ENCODE results near the gene DGKE. TPM values are rescaled to one million over a fixed set of nuclear protein-coding genes. Genes with fewer than 3 reads are reported as not detected.

DGKE gene
- polyA plus RNA-seq, 1 donor from 2014 or later: 16.6 TPM

- Histone ChIP-seq H4K20me1 (ENCODE audit: insufficient read depth) (no peaks in the 10 kb centered on the region), H3F3A (ENCODE audit: insufficient read depth, low read length, poor library complexity, severe bottlenecking) (no peaks in the 10 kb centered on the region), H3K9me3 (ENCODE audit: low read length) (no peaks in the 10 kb centered on the region), H3K4me3 (ENCODE audit: low read length) (no peak overlapping the region), H2AFZ (ENCODE audit: low read depth, low read length) (no peak overlapping the region), H3K27me3 (ENCODE audit: insufficient read depth, low read depth, low read length) (no peaks in the 10 kb centered on the region), H3K36me3 (ENCODE audit: insufficient read depth, low read length) (no peaks in the 10 kb centered on the region), H3K27ac (ENCODE audit: low read length) (no peak overlapping the region), H3K79me2 (replicated peaks; ENCODE audit: insufficient read depth, low read length) (no peaks in the 10 kb centered on the region), H3K9ac (ENCODE audit: low read length) (no peak overlapping the region), H3K9me2 (ENCODE audit: insufficient read depth, low read length) (no peaks in the 10 kb centered on the region), H3K4me2 (ENCODE audit: low read length) (no peak overlapping the region)
- TF ChIP-seq EZH2 (IDR thresholded peaks at IDR 0.05; ENCODE audit: borderline replicate concordance, insufficient read depth, low read length, poor library complexity, severe bottlenecking): no peak
- TF ChIP-seq, protein P1, sequence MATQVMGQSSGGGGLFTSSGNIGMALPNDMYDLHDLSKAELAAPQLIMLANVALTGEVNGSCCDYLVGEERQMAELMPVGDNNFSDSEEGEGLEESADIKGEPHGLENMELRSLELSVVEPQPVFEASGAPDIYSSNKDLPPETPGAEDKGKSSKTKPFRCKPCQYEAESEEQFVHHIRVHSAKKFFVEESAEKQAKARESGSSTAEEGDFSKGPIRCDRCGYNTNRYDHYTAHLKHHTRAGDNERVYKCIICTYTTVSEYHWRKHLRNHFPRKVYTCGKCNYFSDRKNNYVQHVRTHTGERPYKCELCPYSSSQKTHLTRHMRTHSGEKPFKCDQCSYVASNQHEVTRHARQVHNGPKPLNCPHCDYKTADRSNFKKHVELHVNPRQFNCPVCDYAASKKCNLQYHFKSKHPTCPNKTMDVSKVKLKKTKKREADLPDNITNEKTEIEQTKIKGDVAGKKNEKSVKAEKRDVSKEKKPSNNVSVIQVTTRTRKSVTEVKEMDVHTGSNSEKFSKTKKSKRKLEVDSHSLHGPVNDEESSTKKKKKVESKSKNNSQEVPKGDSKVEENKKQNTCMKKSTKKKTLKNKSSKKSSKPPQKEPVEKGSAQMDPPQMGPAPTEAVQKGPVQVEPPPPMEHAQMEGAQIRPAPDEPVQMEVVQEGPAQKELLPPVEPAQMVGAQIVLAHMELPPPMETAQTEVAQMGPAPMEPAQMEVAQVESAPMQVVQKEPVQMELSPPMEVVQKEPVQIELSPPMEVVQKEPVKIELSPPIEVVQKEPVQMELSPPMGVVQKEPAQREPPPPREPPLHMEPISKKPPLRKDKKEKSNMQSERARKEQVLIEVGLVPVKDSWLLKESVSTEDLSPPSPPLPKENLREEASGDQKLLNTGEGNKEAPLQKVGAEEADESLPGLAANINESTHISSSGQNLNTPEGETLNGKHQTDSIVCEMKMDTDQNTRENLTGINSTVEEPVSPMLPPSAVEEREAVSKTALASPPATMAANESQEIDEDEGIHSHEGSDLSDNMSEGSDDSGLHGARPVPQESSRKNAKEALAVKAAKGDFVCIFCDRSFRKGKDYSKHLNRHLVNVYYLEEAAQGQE (IDR thresholded peaks at IDR 0.05; ENCODE audit: borderline replicate concordance): no peak
- TF ChIP-seq, protein P2, sequence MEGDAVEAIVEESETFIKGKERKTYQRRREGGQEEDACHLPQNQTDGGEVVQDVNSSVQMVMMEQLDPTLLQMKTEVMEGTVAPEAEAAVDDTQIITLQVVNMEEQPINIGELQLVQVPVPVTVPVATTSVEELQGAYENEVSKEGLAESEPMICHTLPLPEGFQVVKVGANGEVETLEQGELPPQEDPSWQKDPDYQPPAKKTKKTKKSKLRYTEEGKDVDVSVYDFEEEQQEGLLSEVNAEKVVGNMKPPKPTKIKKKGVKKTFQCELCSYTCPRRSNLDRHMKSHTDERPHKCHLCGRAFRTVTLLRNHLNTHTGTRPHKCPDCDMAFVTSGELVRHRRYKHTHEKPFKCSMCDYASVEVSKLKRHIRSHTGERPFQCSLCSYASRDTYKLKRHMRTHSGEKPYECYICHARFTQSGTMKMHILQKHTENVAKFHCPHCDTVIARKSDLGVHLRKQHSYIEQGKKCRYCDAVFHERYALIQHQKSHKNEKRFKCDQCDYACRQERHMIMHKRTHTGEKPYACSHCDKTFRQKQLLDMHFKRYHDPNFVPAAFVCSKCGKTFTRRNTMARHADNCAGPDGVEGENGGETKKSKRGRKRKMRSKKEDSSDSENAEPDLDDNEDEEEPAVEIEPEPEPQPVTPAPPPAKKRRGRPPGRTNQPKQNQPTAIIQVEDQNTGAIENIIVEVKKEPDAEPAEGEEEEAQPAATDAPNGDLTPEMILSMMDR (IDR thresholded peaks at IDR 0.05; ENCODE audit: poor library complexity, severe bottlenecking): no peak
Observed at GRCh38 chr17:56902348-56902747, 68.4 kb downstream of the DGKE start.

DNA sequence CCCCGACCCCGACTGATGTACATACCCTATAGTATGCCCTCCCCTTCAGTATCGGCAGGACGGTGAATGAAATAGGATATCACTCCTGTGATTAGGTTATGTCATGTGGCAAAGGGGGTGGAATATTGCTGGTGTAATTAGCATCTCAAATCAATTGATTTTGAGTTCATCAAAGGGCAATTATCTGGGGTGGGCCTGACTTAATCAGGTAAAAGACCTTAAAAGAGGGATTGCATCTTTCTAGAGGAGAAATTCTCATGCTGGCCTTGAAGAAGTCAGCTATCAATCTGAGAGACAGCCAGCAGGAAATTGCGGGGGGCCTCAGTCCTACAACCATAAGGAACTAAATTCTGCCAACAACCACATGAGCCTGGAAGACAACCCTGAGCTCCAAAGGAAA is 69.6 kb downstream of the DGKE start:
- no peaks in the 10 kb centered on the region for H3K9me2 ChIP-seq (ENCODE audit: insufficient read depth, low read length)
- no peak for TF ChIP-seq RAD21 (conservative IDR thresholded peaks at IDR 0.05)
- TF ChIP-seq POLR2AphosphoS5 (IDR thresholded peaks at IDR 0.05): no peak
- TF ChIP-seq, protein P2 (IDR thresholded peaks at IDR 0.05; ENCODE audit: poor library complexity, severe bottlenecking): no peak
- TF ChIP-seq, protein P1 (IDR thresholded peaks at IDR 0.05; ENCODE audit: borderline replicate concordance): no peak
- no peak for TF ChIP-seq EZH2 (IDR thresholded peaks at IDR 0.05; ENCODE audit: borderline replicate concordance, insufficient read depth, low read length, poor library complexity, severe bottlenecking)
- no peak for TF ChIP-seq EP300 (conservative IDR thresholded peaks at IDR 0.05; ENCODE audit: poor library complexity, severe bottlenecking)
- TF ChIP-seq SMC3 (conservative IDR thresholded peaks at IDR 0.05; ENCODE audit: poor library complexity): no peak
- TF ChIP-seq TAF1 (IDR thresholded peaks at IDR 0.05; ENCODE audit: low read depth): no peak
- TF ChIP-seq MXI1 (conservative IDR thresholded peaks at IDR 0.05; ENCODE audit: poor library complexity, severe bottlenecking): no peak
- no peak overlapping the region for H3K4me3 ChIP-seq (ENCODE audit: low read length)
- no peaks in the 10 kb centered on the region for H3K36me3 ChIP-seq (ENCODE audit: insufficient read depth, low read length)
- no peaks in the 10 kb centered on the region for H3K9me3 ChIP-seq (ENCODE audit: low read length)
- H4K20me1 ChIP-seq (ENCODE audit: insufficient read depth): no peaks in the 10 kb centered on the region
- H3F3A ChIP-seq (ENCODE audit: insufficient read depth, low read length, poor library complexity, severe bottlenecking): no peaks in the 10 kb centered on the region
- H2AFZ ChIP-seq (ENCODE audit: low read depth, low read length): no peak overlapping the region
- H3K27ac ChIP-seq (ENCODE audit: low read length): no peak overlapping the region
- no peaks in the 10 kb centered on the region for H3K79me2 ChIP-seq (replicated peaks; ENCODE audit: insufficient read depth, low read length)
- no peak overlapping the region for H3K9ac ChIP-seq (ENCODE audit: low read length)
- H3K27me3 ChIP-seq (ENCODE audit: insufficient read depth, low read depth, low read length): no peaks in the 10 kb centered on the region
- no peak overlapping the region for H3K4me2 ChIP-seq (ENCODE audit: low read length)

Data from neural cell (in vitro differentiated cells).